ENCODE results near the gene IGSF9.
"Not testable (repeated sequence)": the region's sequence is repeated elsewhere in the genome, so short reads cannot be mapped to it uniquely, and the experiment has no call there.

DNA sequence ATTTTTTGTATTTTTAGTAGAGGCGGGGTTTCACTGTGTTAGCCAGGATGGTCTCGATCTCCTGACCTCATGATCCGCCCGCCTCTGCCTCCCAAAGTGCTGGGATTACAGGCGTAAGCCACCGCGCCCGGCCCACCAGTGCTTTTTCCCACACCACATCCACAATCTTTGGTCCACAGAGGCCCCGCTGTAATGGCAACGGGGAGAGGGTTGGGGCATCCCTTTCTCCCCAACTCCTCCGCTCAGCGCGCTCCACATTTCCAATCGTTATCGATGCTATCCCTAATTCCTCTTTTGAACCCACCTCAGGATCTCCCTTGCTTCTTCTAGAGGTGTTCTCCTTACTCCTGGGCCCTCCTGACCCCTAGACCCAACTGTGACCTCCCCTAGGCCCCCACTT is 45.8 kb downstream of the IGSF9 start:
- TF ChIP-seq, protein P1, sequence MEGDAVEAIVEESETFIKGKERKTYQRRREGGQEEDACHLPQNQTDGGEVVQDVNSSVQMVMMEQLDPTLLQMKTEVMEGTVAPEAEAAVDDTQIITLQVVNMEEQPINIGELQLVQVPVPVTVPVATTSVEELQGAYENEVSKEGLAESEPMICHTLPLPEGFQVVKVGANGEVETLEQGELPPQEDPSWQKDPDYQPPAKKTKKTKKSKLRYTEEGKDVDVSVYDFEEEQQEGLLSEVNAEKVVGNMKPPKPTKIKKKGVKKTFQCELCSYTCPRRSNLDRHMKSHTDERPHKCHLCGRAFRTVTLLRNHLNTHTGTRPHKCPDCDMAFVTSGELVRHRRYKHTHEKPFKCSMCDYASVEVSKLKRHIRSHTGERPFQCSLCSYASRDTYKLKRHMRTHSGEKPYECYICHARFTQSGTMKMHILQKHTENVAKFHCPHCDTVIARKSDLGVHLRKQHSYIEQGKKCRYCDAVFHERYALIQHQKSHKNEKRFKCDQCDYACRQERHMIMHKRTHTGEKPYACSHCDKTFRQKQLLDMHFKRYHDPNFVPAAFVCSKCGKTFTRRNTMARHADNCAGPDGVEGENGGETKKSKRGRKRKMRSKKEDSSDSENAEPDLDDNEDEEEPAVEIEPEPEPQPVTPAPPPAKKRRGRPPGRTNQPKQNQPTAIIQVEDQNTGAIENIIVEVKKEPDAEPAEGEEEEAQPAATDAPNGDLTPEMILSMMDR (conservative IDR thresholded peaks at IDR 0.05; ENCODE audit: low read depth, low read length): not testable (repeated sequence)
- not testable (repeated sequence) for TF ChIP-seq NFE2L2 (IDR thresholded peaks at IDR 0.05; ENCODE audit: low read depth, low read length); POLR2A (IDR thresholded peaks at IDR 0.05; ENCODE audit: low read depth, low read length); RCOR1 (IDR thresholded peaks at IDR 0.05; ENCODE audit: insufficient replicate concordance, low read length); BHLHE40 (IDR thresholded peaks at IDR 0.05; ENCODE audit: low read depth, low read length); CEBPB (IDR thresholded peaks at IDR 0.05; ENCODE audit: low read depth, low read length); CHD1 (IDR thresholded peaks at IDR 0.05; ENCODE audit: low read depth, low read length); FOS (IDR thresholded peaks at IDR 0.05; ENCODE audit: low read depth, low read length); RAD21 (IDR thresholded peaks at IDR 0.05; ENCODE audit: low read length); MXI1 (IDR thresholded peaks at IDR 0.05; ENCODE audit: borderline replicate concordance, low read depth, low read length)
- TF ChIP-seq, protein P2, sequence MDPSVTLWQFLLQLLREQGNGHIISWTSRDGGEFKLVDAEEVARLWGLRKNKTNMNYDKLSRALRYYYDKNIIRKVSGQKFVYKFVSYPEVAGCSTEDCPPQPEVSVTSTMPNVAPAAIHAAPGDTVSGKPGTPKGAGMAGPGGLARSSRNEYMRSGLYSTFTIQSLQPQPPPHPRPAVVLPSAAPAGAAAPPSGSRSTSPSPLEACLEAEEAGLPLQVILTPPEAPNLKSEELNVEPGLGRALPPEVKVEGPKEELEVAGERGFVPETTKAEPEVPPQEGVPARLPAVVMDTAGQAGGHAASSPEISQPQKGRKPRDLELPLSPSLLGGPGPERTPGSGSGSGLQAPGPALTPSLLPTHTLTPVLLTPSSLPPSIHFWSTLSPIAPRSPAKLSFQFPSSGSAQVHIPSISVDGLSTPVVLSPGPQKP (IDR thresholded peaks at IDR 0.05; ENCODE audit: borderline replicate concordance, low read depth, low read length): not testable (repeated sequence)

Measured in IMR-90 (cell line).